HG03469 (cell line): ENCODE measurements around the gene GOLGA6L6.
"Not testable (repeated sequence)": the region's sequence is repeated elsewhere in the genome, so short reads cannot be mapped to it uniquely, and the experiment has no call there.

Experiments
- ATAC-seq: cut with Tn5 transposase; IDR thresholded peaks from one replicate; pipeline ENCODE4 v1.9.1; 2021; ENCODE audit warnings: mild to moderate bottlenecking, moderate library complexity, moderate number of reproducible peaks; ENCODE audit not compliant: unreplicated experiment

GOLGA6L6 gene, protein sequence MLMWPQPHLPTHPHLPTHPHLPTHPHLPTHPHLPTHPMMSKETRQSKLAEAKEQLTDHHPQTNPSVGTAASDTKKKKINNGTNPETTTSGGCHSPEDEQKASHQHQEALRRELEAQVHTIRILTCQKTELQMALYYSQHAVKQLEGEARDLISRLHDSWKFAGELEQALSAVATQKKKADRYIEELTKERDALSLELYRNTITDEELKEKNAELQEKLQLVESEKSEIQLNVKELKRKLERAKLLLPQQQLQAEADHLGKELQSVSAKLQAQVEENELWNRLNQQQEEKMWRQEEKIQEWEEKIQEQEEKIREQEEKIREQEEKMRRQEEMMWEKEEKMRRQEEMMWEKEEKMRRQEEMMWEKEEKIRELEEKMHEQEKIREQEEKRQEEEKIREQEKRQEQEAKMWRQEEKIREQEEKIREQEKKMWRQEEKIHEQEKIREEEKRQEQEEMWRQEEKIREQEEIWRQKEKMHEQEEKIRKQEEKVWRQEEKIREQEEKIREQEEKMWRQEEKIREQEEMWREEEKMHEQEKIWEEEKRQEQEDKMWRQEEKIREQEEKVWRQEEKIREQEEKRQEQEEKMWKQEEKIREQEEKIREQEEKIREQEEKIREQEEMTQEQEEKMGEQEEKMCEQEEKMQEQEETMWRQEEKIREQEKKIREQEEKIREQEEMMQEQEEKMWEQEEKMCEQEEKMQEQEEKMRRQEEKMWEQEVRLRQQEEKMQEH

GRCh38 chr15:20541700-20542099 lies at the start of gene GOLGA6L6:
TSS of gene GOLGA6L6 (minus strand) at chr15:20541800. CDS start at chr15:20541709, 91 bp downstream.
- not testable (repeated sequence) for ATAC-seq

GRCh38 chr15:20590069-20590468 lies 48.5 kb upstream of the GOLGA6L6 start:
- not testable (repeated sequence) for ATAC-seq

GRCh38 chr15:20586821-20587220 lies 45.2 kb upstream of the GOLGA6L6 start:
- not testable (repeated sequence) for ATAC-seq

- not testable (repeated sequence) for ATAC-seq
These were observed 41.1 kb upstream of the GOLGA6L6 start for GRCh38 chr15:20582726-20583115.

- ATAC-seq = not testable (repeated sequence)
These were observed 40.6 kb upstream of the GOLGA6L6 start for GRCh38 chr15:20582109-20582725.

- ATAC-seq = not testable (repeated sequence)
These were observed 39.9 kb upstream of the GOLGA6L6 start for GRCh38 chr15:20581261-20582108.

GRCh38 chr15:20579662-20580061 lies 38.1 kb upstream of the GOLGA6L6 start:
- ATAC-seq = not testable (repeated sequence)

DNA sequence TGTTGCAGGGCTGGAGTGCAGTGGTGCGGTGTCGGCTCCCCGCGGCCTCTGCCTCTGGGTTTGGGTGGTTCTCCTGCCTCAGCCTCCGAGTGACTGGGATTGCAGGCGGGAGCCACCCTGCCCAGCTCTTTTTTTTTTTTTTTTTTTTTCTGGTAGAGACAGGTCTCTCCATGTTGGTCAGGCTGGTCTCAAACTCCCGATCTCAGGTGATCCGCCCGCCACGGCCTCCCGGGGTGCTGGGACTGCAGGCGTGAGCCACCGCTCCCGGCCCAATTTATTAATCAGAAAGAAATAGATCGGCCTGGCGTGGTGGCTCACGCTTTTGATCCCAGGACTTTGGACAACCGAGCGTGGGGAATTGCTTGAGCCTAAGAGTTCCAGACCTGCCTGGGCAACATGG lies 9.7 kb upstream of the GOLGA6L6 start:
- ATAC-seq = not testable (repeated sequence)

GRCh38 chr15:20505926-20506658 lies 35.5 kb downstream of the GOLGA6L6 start:
- ATAC-seq = not testable (repeated sequence)

DNA sequence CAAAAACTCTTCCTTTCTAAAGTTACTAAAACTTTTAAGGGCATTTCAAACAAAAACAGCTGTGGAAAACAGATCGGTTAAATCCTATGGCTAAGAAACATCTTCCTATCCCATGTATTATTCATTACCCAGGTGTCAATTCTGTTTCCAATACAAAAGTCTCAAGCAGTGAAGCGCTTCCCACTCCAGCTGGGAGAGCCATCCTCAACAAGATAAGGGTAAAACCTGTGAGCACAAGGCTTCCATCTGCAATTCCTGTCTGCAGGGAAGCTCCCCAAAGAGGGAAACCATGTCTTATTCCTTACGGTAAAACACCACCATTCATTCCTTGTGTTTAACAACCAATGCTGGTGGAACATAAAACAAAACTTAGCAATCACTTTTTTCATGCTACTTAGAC lies 38.8 kb downstream of the GOLGA6L6 start:
- not testable (repeated sequence) for ATAC-seq

DNA sequence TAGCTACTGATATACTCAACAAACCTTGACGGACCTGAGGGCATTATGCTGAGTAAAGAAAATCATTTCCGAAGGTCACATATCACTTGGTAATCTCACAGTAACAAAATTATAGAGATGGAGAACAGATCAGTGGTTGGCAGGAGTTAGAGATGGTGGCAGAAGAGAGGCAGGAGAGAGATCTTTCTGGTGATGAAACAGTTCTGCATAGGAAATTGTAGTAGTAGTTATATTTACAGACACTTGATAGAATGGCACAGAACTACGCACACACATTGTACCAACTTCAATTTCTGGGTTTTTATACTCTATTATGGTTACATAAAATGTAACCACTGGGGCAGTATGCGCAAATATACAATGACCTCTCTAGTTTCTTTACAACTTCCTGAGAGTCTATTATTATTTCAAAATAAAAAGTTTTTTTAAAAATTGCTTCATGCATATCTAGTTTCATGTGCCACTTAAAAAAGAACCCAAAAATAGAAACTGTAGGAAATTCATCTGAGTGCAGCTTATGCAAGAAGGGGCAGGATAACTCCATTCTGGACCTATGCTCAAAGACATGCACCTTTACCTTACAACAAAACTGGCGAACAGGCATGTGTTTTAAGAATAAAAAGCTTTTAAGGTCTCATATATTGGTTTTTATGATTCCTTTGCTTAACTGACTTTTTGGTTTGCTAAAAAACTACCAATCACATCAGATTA lies 39.9 kb downstream of the GOLGA6L6 start:
- not testable (repeated sequence) for ATAC-seq

DNA sequence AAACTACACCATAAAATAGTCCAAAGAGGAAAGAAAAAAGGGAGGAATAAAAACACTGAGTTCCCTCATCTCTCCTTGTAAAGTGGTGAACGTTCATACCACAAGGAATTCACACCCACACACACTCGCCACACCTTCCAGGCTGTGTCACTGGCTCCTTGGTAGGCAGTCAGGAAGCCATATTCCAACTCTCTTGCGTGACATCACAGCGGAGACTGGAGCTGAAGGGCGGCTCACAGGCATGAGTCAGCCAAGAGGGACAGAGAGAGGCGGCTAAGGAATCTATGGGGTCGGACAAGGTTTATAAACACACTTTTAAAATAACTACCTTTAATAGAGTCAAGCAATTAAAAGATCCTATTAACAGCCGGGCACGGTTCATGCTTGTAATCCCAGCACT lies 43.8 kb downstream of the GOLGA6L6 start:
- ATAC-seq = not testable (repeated sequence)

- not testable (repeated sequence) for ATAC-seq
These were observed 48.6 kb downstream of the GOLGA6L6 start for GRCh38 chr15:20493035-20493434.

GRCh38 chr15:20492598-20492997 lies 49.0 kb downstream of the GOLGA6L6 start:
- not testable (repeated sequence) for ATAC-seq

DNA sequence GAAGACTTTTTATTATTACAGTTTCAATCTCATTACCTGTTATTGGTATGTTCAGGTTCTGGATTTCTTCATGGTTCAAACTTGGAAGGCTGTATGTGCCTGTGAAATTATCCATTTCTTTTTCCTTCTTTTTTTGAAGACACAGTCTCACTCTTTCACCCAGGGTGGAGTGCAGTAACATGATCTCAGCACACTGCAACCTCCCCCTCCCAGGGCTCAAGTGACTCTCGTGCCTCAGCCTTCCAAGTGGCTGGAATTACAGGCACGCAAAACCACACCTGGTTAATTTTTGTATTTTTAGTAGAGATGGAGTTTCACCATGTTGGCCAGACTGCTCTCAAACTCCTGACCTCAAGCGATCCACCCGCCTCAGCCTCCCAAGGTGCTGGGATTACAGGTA lies 52.3 kb downstream of the GOLGA6L6 start:
- ATAC-seq = not testable (repeated sequence)
